GM23248 (cell line): ENCODE measurements around the gene PTPN23. TPM values are rescaled to one million over a fixed set of nuclear protein-coding genes. Genes with fewer than 3 reads are reported as not detected.

Experiments
- DNase-seq: peaks from one replicate; pipeline ENCODE4 v3.0.0-alpha.2; 2015
- H2AFZ ChIP-seq: fragments of 200-600 bp; sonication (generic); 2 replicates; pipeline ENCODE4 v1.6.1; 2016; ENCODE audit warnings: antibody characterized with exemption
- H3F3A ChIP-seq: fragments of 200-600 bp; sonication (generic); 2 replicates; pipeline ENCODE4 v1.6.1; 2016; ENCODE audit warnings: mild to moderate bottlenecking, antibody characterized with exemption, mixed run types; ENCODE audit not compliant: insufficient read depth
- H3K27ac ChIP-seq: fragments of 200-600 bp; sonication (generic); 2 replicates; pipeline ENCODE4 v1.5.1; 2016; ENCODE audit warnings: mild to moderate bottlenecking
- H3K27me3 ChIP-seq: fragments of 200-600 bp; sonication (generic); replicated peaks from 2 replicates; pipeline ENCODE4 v1.6.1; 2016; ENCODE audit warnings: mild to moderate bottlenecking; ENCODE audit not compliant: insufficient read depth
- H3K36me3 ChIP-seq: fragments of 200-600 bp; sonication (generic); 2 replicates; pipeline ENCODE4 v1.6.1; 2016; ENCODE audit warnings: low read depth, mild to moderate bottlenecking
- H3K4me1 ChIP-seq: fragments of 200-600 bp; sonication (generic); 2 replicates; pipeline ENCODE4 v1.6.1; 2016; ENCODE audit warnings: mild to moderate bottlenecking; ENCODE audit not compliant: insufficient read depth
- H3K4me2 ChIP-seq: fragments of 200-600 bp; sonication (generic); one replicate; pipeline ENCODE4 v1.6.1; 2016; ENCODE audit warnings: mild to moderate bottlenecking; ENCODE audit not compliant: unreplicated experiment
- H3K4me3 ChIP-seq: fragments of 200-600 bp; sonication (generic); 2 replicates; pipeline ENCODE4 v1.5.1; 2016; ENCODE audit warnings: mild to moderate bottlenecking
- H3K79me2 ChIP-seq: fragments of 200-600 bp; sonication (generic); 2 replicates; pipeline ENCODE4 v1.6.1; 2016; ENCODE audit warnings: mild to moderate bottlenecking; ENCODE audit not compliant: insufficient read depth
- H3K9ac ChIP-seq: fragments of 200-600 bp; sonication (generic); 2 replicates; pipeline ENCODE4 v1.6.1; 2016; ENCODE audit warnings: mild to moderate bottlenecking
- H3K9me2 ChIP-seq: fragments of 200-600 bp; sonication (generic); 2 replicates; pipeline ENCODE4 v1.6.1; 2016; ENCODE audit warnings: mixed run types, mild to moderate bottlenecking, moderate library complexity; ENCODE audit not compliant: insufficient read depth
- H3K9me3 ChIP-seq: fragments of 200-600 bp; sonication (generic); one replicate; pipeline ENCODE4 v1.6.1; 2017; ENCODE audit warnings: low read depth
- H4K20me1 ChIP-seq: fragments of 200-600 bp; sonication (generic); 2 replicates; pipeline ENCODE4 v1.6.0; 2016; ENCODE audit not compliant: insufficient read depth
- EZH2 ChIP-seq: fragments of 200-600 bp; sonication (generic); IDR thresholded peaks from 2 replicates; pipeline ENCODE4 v1.6.1; 2018; ENCODE audit warnings: antibody characterized with exemption, mild to moderate bottlenecking; ENCODE audit not compliant: insufficient read depth, poor library complexity, severe bottlenecking
- EZH2phosphoT487 ChIP-seq: fragments of 200-600 bp; sonication (generic); IDR thresholded peaks from 2 replicates; pipeline ENCODE4 v1.6.1; 2018; ENCODE audit warnings: antibody characterized with exemption, moderate library complexity, mild to moderate bottlenecking, low read depth; ENCODE audit not compliant: insufficient read depth
- WGBS, 2 experiments: methylation state at CpG; one replicate each; pipeline ENCODE4 v1.1.6; 2015 to 2017; ENCODE audit warnings: low lambda C conversion rate in 2 of 2, low coverage in 1 of 2; ENCODE audit errors: missing lambda C conversion rate in 2 of 2; 5-methylcytosine and 5-hydroxymethylcytosine counted together
- in situ Hi-C: fragments of 300-500 bp; cut with MboI; formaldehyde crosslinking; loops from 2 replicates; pipeline ENCODE4 v1.15.0; 2020
- polyA plus RNA-seq: library from polyadenylated mRNA; unstranded; fragments of >200 nt; fragmentation: Nextera tagmentation; extraction: Ambion mirVana; gene quantifications from 2 replicates; pipeline ENCODE4 v1.2.1, GENCODE V29; 2016
- total RNA-seq: library from RNA; depleted of rRNA; stranded (reverse); fragments of >200 nt; shearing (Covaris generic); gene quantifications from 2 replicates; pipeline ENCODE4 v1.2.3, GENCODE V29; 2014

The PTPN23 gene
- total and polyA plus RNA-seq, 2 experiments from 2014 or later, result 9.0 to 14.3 TPM

GRCh38 chr3:47384425-47384824 lies 3.6 kb downstream of the PTPN23 start:
- Histone ChIP-seq H3K27me3 (no peaks in the 10 kb centered on the region), H3K27ac (no peak overlapping the region), H3F3A (peaks cover 4% of the 10 kb centered on the region; the same call in 1 of the 2 replicates), H3K4me3 (no peak overlapping the region), H3K36me3 (0 out of 2 replicates have a peak, but pooled peaks cover 10% of the 10 kb centered on the region), H3K4me2 (no peak overlapping the region), H4K20me1 (no peaks in the 10 kb centered on the region; the same call in none of the 2 replicates), H3K79me2 (peaks cover 89% of the 10 kb centered on the region), H3K4me1 (peaks cover 11% of the 10 kb centered on the region; the same call in 1 of the 2 replicates), H3K9me2 (no peaks in the 10 kb centered on the region), H3K9me3 (no peaks in the 10 kb centered on the region), H3K9ac (no peak overlapping the region), H2AFZ (no peak overlapping the region)
- DNase-seq, result no peak
- TF ChIP-seq EZH2phosphoT487 (no peak), EZH2 (no peak)
- WGBS, 2 experiments, result 83 to 90% methylated on average over 3 to 4 of the region's 4 CpGs
- in situ Hi-C loops, result no loop called here

DNA sequence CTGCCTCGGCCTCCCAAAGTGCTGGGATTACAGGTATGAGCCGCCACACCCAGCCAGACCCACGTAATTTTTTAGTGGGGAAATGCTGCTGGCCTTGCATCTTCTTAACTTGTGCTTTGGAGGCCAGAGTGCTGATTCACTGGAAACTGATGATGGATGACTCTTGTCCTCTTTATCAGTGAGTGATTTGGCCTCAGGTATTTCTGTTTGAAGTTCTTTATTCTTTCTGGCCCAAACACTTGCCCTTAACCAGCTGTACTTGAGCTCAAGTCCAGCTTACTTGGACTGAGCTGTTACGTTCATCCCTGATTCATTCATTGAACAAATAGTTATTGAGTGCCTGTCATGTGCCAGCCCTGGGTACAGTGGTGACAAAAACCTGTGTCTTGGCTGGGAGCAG lies 4.2 kb downstream of the PTPN23 start:
- H3K9me2 ChIP-seq, result no peaks in the 10 kb centered on the region
- in situ Hi-C loops, result no loop called here
- no peaks in the 10 kb centered on the region; the same call in none of the 2 replicates for H4K20me1 ChIP-seq
- 96 to 99% methylated on average over 4 of the region's 4 CpGs for WGBS, 2 experiments
- H2AFZ ChIP-seq, result no peak overlapping the region
- no peak overlapping the region for H3K4me3 ChIP-seq
- 0 out of 2 replicates have a peak, but pooled peaks cover 10% of the 10 kb centered on the region for H3K36me3 ChIP-seq
- H3K4me2 ChIP-seq, result no peak overlapping the region
- H3K79me2 ChIP-seq, result peaks cover 89% of the 10 kb centered on the region
- no peak for DNase-seq
- H3K27me3 ChIP-seq, result no peaks in the 10 kb centered on the region
- H3K4me1 ChIP-seq, result peaks cover 6% of the 10 kb centered on the region; the same call in 1 of the 2 replicates
- no peak overlapping the region for H3K9ac ChIP-seq
- H3K9me3 ChIP-seq, result no peaks in the 10 kb centered on the region
- TF ChIP-seq EZH2 (no peak), EZH2phosphoT487 (no peak)
- H3F3A ChIP-seq, result peaks cover 4% of the 10 kb centered on the region; the same call in 1 of the 2 replicates
- no peak overlapping the region for H3K27ac ChIP-seq

DNA sequence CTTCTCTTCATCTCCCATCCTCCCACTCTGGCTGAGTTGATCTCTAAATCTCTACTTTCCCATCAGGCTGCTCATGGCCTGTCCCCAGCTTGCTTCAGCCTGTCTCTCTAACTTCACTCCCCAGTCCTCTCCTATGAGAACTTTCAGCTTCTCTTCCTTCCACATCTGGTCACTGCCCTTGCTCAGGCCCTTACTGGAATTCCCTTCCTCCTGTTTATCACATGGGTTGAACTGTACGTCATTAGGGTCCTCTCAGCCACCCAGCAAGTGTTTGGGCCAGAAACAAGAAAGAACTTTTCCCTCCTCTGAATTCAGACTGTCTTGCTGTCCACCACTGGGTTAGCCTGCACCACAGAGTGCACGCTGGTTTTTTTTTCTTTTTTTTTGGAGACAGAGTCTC lies 5.0 kb downstream of the PTPN23 start:
- Histone ChIP-seq H3K79me2 (peaks cover 94% of the 10 kb centered on the region), H3K4me1 (peaks cover 6% of the 10 kb centered on the region; the same call in 1 of the 2 replicates), H3K9me2 (no peaks in the 10 kb centered on the region), H2AFZ (no peak overlapping the region), H3F3A (peaks cover 4% of the 10 kb centered on the region; the same call in 1 of the 2 replicates), H3K9ac (no peak overlapping the region), H3K27me3 (no peaks in the 10 kb centered on the region), H3K4me2 (no peak overlapping the region), H4K20me1 (no peaks in the 10 kb centered on the region; the same call in none of the 2 replicates), H3K4me3 (no peak overlapping the region), H3K36me3 (0 out of 2 replicates have a peak, but pooled peaks cover 10% of the 10 kb centered on the region), H3K27ac (no peak overlapping the region), H3K9me3 (no peaks in the 10 kb centered on the region)
- WGBS, 2 experiments, result 96 to 100% methylated on average over 2 of the region's 2 CpGs
- TF ChIP-seq EZH2 (no peak), EZH2phosphoT487 (no peak)
- in situ Hi-C loops, result no loop called here
- no peak for DNase-seq

GRCh38 chr3:47392933-47393332 lies 12.1 kb downstream of the PTPN23 start:
- Histone ChIP-seq H4K20me1 (peaks cover 7% of the 10 kb centered on the region), H3K9ac (no peak overlapping the region), H3K4me1 (peaks cover 12% of the 10 kb centered on the region), H3K4me2 (no peak overlapping the region), H3K9me2 (no peaks in the 10 kb centered on the region), H2AFZ (no peak overlapping the region), H3F3A (no peaks in the 10 kb centered on the region), H3K27me3 (no peaks in the 10 kb centered on the region), H3K79me2 (peaks cover 97% of the 10 kb centered on the region), H3K9me3 (no peaks in the 10 kb centered on the region), H3K27ac (no peak overlapping the region), H3K36me3 (0 out of 2 replicates have a peak, but pooled peaks cover 6% of the 10 kb centered on the region), H3K4me3 (no peak overlapping the region)
- no peak for TF ChIP-seq EZH2phosphoT487
- no peak for TF ChIP-seq EZH2
- in situ Hi-C loops, result no loop called here
- DNase-seq, result no peak
- 97 to 98% methylated on average over 3 of the region's 3 CpGs for WGBS, 2 experiments
